AG08395 (cell line): ENCODE results near the gene ZBTB37.
"Not testable (repeated sequence)": the region's sequence is repeated elsewhere in the genome, so short reads cannot be mapped to it uniquely, and the experiment has no call there.

ENCODE experiments used
- DNase-seq: peaks from one replicate; pipeline ENCODE4 v3.0.0; 2012; ENCODE audit warnings: mixed read lengths, low spot score

ZBTB37 gene

GRCh38 chr1:173868266-173869020 is at the start of gene ZBTB37:
TSS of gene ZBTB37 (plus strand) at chr1:173868380. CDS start at chr1:173870226, 1,846 bp downstream.
- no peak for DNase-seq

- no peak for DNase-seq
These were observed 49.7 kb upstream of the ZBTB37 start for GRCh38 chr1:173818459-173818858.

- DNase-seq: no peak
These were observed 46.5 kb upstream of the ZBTB37 start for GRCh38 chr1:173821680-173822079.

- DNase-seq: no peak
These were observed 44.3 kb upstream of the ZBTB37 start for GRCh38 chr1:173823781-173824314.

- peak; percentile 95 for DNase-seq
These were observed 43.7 kb upstream of the ZBTB37 start, which contains the start of the genes CENPL and DARS2 for GRCh38 chr1:173824315-173825081. TSS of gene CENPL (minus strand) at chr1:173824883. CDS start at chr1:173811299, 13,584 bp downstream. TSS of gene DARS2 (plus strand) at chr1:173824673. CDS start at chr1:173825230, 557 bp downstream.

GRCh38 chr1:173827611-173828010 is 40.6 kb upstream of the ZBTB37 start:
- DNase-seq: no peak

GRCh38 chr1:173832748-173833147 is 35.4 kb upstream of the ZBTB37 start:
- no peak for DNase-seq

GRCh38 chr1:173852105-173852504 is 16.1 kb upstream of the ZBTB37 start:
- DNase-seq: no peak

GRCh38 chr1:173853074-173853473 is 15.1 kb upstream of the ZBTB37 start:
- peak; percentile 39 for DNase-seq

DNA sequence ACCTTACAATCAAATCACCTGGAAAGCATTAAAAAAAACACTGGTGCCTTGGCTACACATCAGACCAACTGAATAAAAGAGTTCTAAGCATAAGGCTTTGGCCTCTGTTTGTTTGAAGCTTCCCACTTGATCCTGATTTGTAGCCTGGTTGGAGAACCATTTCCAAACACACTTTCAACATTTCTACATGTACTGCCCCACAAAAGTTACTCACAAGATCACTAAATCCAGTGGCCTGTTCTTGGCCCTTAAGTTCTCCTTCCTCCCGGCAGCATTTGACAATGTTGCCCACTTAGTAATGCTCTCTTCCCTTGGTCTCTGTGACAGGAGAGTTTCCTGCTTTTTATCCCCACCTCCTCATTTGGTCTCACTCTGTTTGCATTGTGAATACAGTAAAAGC is 12.2 kb upstream of the ZBTB37 start:
- no peak for DNase-seq

GRCh38 chr1:173856903-173857302 is 11.3 kb upstream of the ZBTB37 start:
- no peak for DNase-seq

- no peak for DNase-seq
These were observed 10.7 kb upstream of the ZBTB37 start for GRCh38 chr1:173857363-173857917.

DNA sequence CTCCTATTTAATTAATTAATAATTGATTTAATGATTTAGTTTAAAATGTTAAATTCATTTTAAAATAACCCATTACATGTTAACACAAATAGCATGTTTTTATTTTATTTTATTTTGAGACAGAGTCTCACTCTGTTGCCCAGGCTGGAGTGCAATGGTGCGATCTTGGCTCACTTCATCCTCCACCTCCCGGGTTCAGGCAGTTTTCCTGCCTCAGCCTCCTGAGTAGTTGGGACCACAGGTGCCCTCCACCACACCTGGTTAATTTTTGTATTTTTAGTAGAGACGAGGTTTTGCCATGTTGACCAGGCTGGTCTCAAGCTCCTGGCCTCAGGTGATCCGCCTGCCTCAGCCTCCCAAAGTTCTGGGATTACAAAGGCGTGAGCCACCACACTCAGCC is 8.6 kb upstream of the ZBTB37 start:
- DNase-seq: not testable (repeated sequence)

DNA sequence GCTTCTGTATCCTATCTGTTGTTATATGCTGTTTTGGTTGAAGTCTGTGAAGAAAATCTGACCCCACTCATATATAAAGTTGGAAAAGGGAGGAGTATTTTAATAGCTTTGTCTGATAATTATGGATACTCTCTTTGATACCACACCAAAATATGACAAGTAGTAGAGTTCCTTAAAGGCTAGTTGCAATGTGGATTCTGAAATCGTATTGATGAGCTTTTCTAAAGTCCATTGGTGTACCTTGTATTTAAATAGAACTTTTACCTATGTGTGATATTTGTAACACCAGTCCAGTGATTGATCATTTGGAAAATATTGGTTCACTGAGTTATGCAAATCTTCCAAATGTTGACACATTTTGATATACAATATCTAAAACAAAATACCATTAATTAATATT is 8.1 kb upstream of the ZBTB37 start:
- DNase-seq: no peak

- DNase-seq: no peak
These were observed 6.4 kb upstream of the ZBTB37 start for GRCh38 chr1:173861731-173862145.

- DNase-seq: not testable (repeated sequence)
These were observed 5.9 kb upstream of the ZBTB37 start for GRCh38 chr1:173862146-173862768.

DNA sequence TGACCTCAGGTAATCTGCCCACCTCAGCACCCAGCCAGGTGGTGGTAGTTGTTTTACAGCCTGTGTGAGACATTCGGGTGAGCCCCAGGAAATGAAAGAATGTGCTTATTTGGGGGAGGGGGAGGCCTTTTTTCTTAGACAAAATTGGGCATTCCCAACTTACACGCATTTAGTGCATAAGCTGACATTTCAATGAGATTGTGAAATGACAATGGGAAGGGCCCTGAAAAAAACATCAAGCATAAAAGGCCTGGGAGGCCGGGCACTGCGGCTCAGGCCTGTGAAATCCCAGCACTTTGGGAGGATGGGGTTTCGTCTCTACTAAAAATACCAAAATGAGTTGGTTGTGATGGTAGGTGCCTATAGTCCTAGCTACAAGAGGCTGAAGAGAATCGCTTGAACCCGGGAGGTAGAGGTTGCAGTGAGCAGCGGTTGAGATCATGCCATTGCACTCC is 5.4 kb upstream of the ZBTB37 start:
- no peak for DNase-seq

DNA sequence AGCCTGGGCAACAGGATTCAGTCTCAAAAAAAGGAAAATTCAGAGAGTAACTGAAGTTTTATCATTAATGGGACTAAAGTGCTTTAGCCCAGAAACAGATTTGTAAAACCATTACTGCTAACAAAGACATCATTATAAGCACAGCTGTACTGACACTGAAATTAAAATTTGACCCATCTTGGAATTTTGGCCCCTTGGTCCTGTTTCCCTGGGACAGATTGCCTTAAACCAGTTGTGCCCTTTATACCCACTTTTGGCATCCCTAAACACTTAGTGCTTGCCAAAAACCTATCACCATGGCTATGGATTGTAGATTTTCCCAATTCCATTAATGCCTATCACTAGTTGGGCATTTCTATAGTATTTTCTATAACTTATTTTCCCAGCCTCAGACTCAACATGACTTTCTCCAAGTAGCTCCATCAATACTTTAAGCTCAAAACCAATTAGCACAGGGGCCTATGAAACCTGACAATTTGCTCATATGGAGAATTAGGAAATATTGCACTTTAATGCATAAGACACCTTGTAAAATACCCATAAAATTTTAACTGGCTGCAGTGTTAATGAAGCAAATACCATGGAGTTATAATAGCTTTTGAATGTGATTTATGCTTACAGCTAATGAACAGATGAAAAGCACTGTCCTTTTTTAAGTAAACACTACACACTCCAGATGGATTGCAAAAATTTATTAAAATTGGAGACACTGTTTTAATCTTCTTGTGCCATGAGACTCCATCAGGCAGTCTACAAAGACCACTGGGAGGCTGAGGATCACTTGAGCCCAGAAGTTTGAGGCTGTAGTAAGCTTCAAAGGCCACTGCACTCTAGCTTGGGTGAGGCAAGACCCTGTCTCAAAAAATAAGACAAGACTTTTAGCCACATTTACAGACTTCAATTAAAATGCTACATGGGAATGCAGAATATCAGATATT is 4.7 kb upstream of the ZBTB37 start:
- DNase-seq: no peak

GRCh38 chr1:173864179-173864867 is 3.9 kb upstream of the ZBTB37 start:
- no peak for DNase-seq

DNA sequence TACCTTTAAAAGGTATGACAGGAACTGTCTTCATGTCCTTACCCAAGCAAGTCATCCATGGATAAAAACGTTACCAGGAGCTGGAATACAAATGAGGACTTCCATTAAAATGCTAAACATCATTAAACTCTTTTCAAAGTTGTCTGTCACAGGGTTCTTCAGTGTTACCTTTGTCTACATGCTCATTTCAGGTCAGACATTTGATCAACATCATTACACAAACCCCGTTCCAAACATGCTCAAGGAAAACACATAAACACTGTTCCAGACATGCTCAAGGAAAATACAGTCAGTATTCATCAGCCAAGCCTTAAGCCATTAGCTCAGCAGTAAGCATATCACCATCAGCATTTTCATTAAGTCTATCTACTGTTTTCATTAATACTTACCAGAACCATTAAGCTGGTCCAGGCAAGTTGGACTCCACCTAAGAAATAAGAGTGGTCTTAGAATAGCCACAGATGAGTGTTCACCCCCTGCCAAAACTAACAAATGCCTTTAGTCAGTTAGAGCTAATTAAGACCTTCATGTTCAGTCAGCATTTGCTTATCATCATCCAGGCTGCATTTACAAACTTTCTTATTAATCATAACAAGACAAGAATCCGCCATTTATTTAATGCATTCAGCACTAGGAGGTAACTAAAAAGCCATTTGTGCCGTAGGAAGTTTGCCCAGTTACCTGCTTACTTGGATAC is 2.6 kb upstream of the ZBTB37 start:
- DNase-seq: no peak
